IMR-90 (cell line): ENCODE results near the gene PRAMEF33. TPM values are rescaled to one million over a fixed set of nuclear protein-coding genes. Genes with fewer than 3 reads are reported as not detected.
"Not testable (repeated sequence)": the region's sequence is repeated elsewhere in the genome, so short reads cannot be mapped to it uniquely, and the experiment has no call there.

Source experiments
- ATAC-seq: fragments of 200-7000 bp; cut with Tn5 transposase; 2 replicates; pipeline ENCODE4 v1.9.1; 2020; ENCODE audit warnings: low read depth, mild to moderate bottlenecking, moderate library complexity
- BruUV-seq: library from RNA; stranded (reverse); fragments of 400-500 nt; replicated peaks from 2 replicates; lab custom pipeline; 2021; lab: Mats Ljungman, UMichigan
- CTCF ChIA-PET: fragments of 300-600 bp; formaldehyde crosslinking; extraction: SDS; loops from one replicate; lab custom pipeline; 2021; ENCODE audit warnings: antibody characterized with exemption; lab: Yijun Ruan, JAX
- POLR2A ChIA-PET: fragments of 300-600 bp; sonication (Branson Sonifier 250); formaldehyde crosslinking; loops from one replicate; lab custom pipeline; 2022; ENCODE audit warnings: antibody characterized with exemption; ENCODE audit not compliant: unreplicated experiment; lab: Charles Lee
- DNase-seq: peaks from one replicate; pipeline ENCODE4 v3.0.0; 2013
- H2AFZ ChIP-seq: replicated peaks from 2 replicates; pipeline ENCODE3; 2013; ENCODE audit warnings: low read length, mild to moderate bottlenecking; ENCODE audit not compliant: poor library complexity
- H2AK5ac ChIP-seq: 2 replicates; pipeline ENCODE4 v1.6.1; 2013; ENCODE audit warnings: low read depth, low read length, inconsistent platforms
- H2AK9ac ChIP-seq: replicated peaks from 2 replicates; pipeline ENCODE3; 2013; ENCODE audit warnings: mild to moderate bottlenecking, low read depth, low read length, moderate library complexity; ENCODE audit not compliant: poor library complexity
- H2BK120ac ChIP-seq: 2 replicates; pipeline ENCODE4 v1.6.1; 2013; ENCODE audit warnings: low read depth, low read length, inconsistent platforms
- H2BK15ac ChIP-seq: 3 replicates; pipeline ENCODE4 v1.6.1; 2013; ENCODE audit warnings: low read depth, low read length, inconsistent platforms
- H2BK20ac ChIP-seq: 2 replicates; pipeline ENCODE4 v1.6.1; 2013; ENCODE audit warnings: low read depth, mild to moderate bottlenecking, inconsistent platforms, low read length, moderate library complexity
- H2BK5ac ChIP-seq: 2 replicates; pipeline ENCODE4 v1.6.1; 2013; ENCODE audit warnings: mild to moderate bottlenecking, low read depth, low read length, inconsistent platforms; ENCODE audit not compliant: poor library complexity, severe bottlenecking
- H3K14ac ChIP-seq: replicated peaks from 2 replicates; pipeline ENCODE4 v1.6.1; 2013; ENCODE audit warnings: low read depth, low read length, inconsistent platforms
- H3K18ac ChIP-seq: 2 replicates; pipeline ENCODE4 v1.6.1; 2013; ENCODE audit warnings: low read depth, low read length, control low read depth
- H3K23ac ChIP-seq: 2 replicates; pipeline ENCODE4 v1.6.1; 2013; ENCODE audit warnings: low read depth, low read length, inconsistent platforms
- H3K27ac ChIP-seq: 2 replicates; pipeline ENCODE4 v1.5.1; 2013; ENCODE audit warnings: mild to moderate bottlenecking, control low read depth, low read length; ENCODE audit not compliant: insufficient read depth
- H3K27me3 ChIP-seq: 2 replicates; pipeline ENCODE4 v1.6.1; 2013; ENCODE audit warnings: low read length; ENCODE audit not compliant: control insufficient read depth, insufficient read depth
- H3K36me3 ChIP-seq: 2 replicates; pipeline ENCODE4 v1.6.1; 2013; ENCODE audit warnings: low read length, mixed read lengths; ENCODE audit not compliant: control insufficient read depth, insufficient read depth
- H3K4ac ChIP-seq: 2 replicates; pipeline ENCODE4 v1.6.1; 2013; ENCODE audit warnings: low read depth, low read length, inconsistent platforms
- H3K4me1 ChIP-seq: 2 replicates; pipeline ENCODE4 v1.6.1; 2013; ENCODE audit warnings: low read length, mixed read lengths; ENCODE audit not compliant: control insufficient read depth, insufficient read depth
- H3K4me2 ChIP-seq: 2 replicates; pipeline ENCODE4 v1.6.1; 2013; ENCODE audit warnings: low read depth, mild to moderate bottlenecking, control low read depth, low read length, moderate library complexity
- H3K4me3 ChIP-seq: 2 replicates; pipeline ENCODE4 v1.5.1; 2013; ENCODE audit warnings: low read depth, mild to moderate bottlenecking, control low read depth, low read length, moderate library complexity; ENCODE audit not compliant: insufficient read depth
- H3K56ac ChIP-seq: 2 replicates; pipeline ENCODE4 v1.6.1; 2013; ENCODE audit warnings: low read length, inconsistent platforms; ENCODE audit not compliant: insufficient read depth; ENCODE audit errors: extremely low read depth
- H3K79me1 ChIP-seq, 2 experiments: 2 replicates each; pipeline ENCODE4 v1.6.1; 2013; ENCODE audit warnings: low read length in 2 of 2, inconsistent platforms in 1 of 2, low read depth in 1 of 2
- H3K9ac ChIP-seq: 2 replicates; pipeline ENCODE4 v1.6.1; 2013; ENCODE audit warnings: low read depth, low read length, control low read depth
- H3K9me1 ChIP-seq: 2 replicates; pipeline ENCODE4 v1.6.1; 2013; ENCODE audit warnings: low read length, inconsistent platforms; ENCODE audit not compliant: insufficient read depth
- H3K9me3 ChIP-seq: 2 replicates; pipeline ENCODE4 v1.6.1; 2013; ENCODE audit warnings: low read length; ENCODE audit not compliant: control insufficient read depth, insufficient read depth
- H4K20me1 ChIP-seq: 2 replicates; pipeline ENCODE4 v1.6.1; 2013; ENCODE audit warnings: low read length, inconsistent platforms; ENCODE audit not compliant: insufficient read depth
- H4K5ac ChIP-seq: 2 replicates; pipeline ENCODE4 v1.6.1; 2013; ENCODE audit warnings: mild to moderate bottlenecking, low read depth, low read length, control low read depth
- H4K8ac ChIP-seq, 2 experiments: 2 replicates each; pipeline ENCODE4 v1.6.1; 2013; ENCODE audit warnings: low read depth in 2 of 2, low read length in 2 of 2, control low read depth in 1 of 2, inconsistent platforms in 1 of 2
- H4K91ac ChIP-seq: 2 replicates; pipeline ENCODE4 v1.6.1; 2013; ENCODE audit warnings: low read depth, low read length, inconsistent platforms; ENCODE audit not compliant: insufficient read depth
- WGBS, 2 experiments: methylation state at CpG; one replicate each; pipeline versions ENCODE4 v1.1.5 to v1.1.7; 2013; ENCODE audit warnings: missing lambda C conversion rate in 2 of 2; ENCODE audit not compliant: insufficient read length in 1 of 2; ENCODE audit errors: extremely low coverage in 2 of 2; 5-methylcytosine and 5-hydroxymethylcytosine counted together
- dilution Hi-C: fragments of 300-500 bp; cut with HindIII; formaldehyde crosslinking; loops from one replicate; pipeline ENCODE4 v1.14.3; 2018; ENCODE audit warnings: low sequenced_read_pairs; ENCODE audit not compliant: unreplicated experiment
- in situ Hi-C: fragments of 300-500 bp; cut with MboI; formaldehyde crosslinking; loops from 3 replicates; pipeline ENCODE4 v1.14.3; 2019; ENCODE audit warnings: low sequenced_read_pairs, inconsistent platforms, mixed read lengths
- intact Hi-C: fragments of 100-400 bp; cut with micrococcal nuclease; formaldehyde crosslinking; loops from 2 replicates; pipeline ENCODE4 v1.10.0; 2022
- polyA plus RNA-seq, 3 experiments: library from polyadenylated mRNA; depleted of rRNA; stranded (reverse); fragments of >200 nt; gene quantifications; 2 replicates each; pipeline ENCODE4 v1.2.3, GENCODE V29; 2012; ENCODE audit warnings: low replicate concordance in 1 of 3
- total RNA-seq: library from RNA; depleted of rRNA; stranded (reverse); fragments of >200 nt; gene quantifications from 2 replicates; pipeline ENCODE4 v1.2.3, GENCODE V29; 2012

PRAMEF33 gene
- total and polyA plus RNA-seq, 2 of the 4 experiments (the other 2 are of a cell fraction), result not detected

GRCh38 chr1:13298699-13299098, 4.6 kb upstream of the PRAMEF33 start:
- H3K9me1 ChIP-seq, H3K18ac ChIP-seq, H3K9ac ChIP-seq, POLR2A ChIA-PET, H2BK20ac ChIP-seq, CTCF ChIA-PET, H4K91ac ChIP-seq, H3K27ac ChIP-seq, H4K8ac ChIP-seq, H3K4ac ChIP-seq, H4K20me1 ChIP-seq, ATAC-seq, H3K4me1 ChIP-seq, intact Hi-C loops, H3K56ac ChIP-seq, H2AK5ac ChIP-seq, H4K5ac ChIP-seq, H2BK120ac ChIP-seq, H2AK9ac ChIP-seq, BruUV-seq, H3K9me3 ChIP-seq, DNase-seq, H2BK5ac ChIP-seq, H3K14ac ChIP-seq, dilution Hi-C loops, H3K4me3 ChIP-seq, in situ Hi-C loops, H2BK15ac ChIP-seq, H3K79me1 ChIP-seq, H3K27me3 ChIP-seq, H3K36me3 ChIP-seq, H2AFZ ChIP-seq, H3K4me2 ChIP-seq, H3K23ac ChIP-seq: not testable (repeated sequence)
- no CpG with 5 or more reads among the region's 27 CpGs for WGBS, 2 experiments

GRCh38 chr1:13302197-13302596, 1.1 kb upstream of the PRAMEF33 start:
- H3K4me2 ChIP-seq, H2BK15ac ChIP-seq, POLR2A ChIA-PET, H3K4ac ChIP-seq, H4K8ac ChIP-seq, H3K18ac ChIP-seq, intact Hi-C loops, H2BK5ac ChIP-seq, H3K9me1 ChIP-seq, H3K56ac ChIP-seq, ATAC-seq, H2AK9ac ChIP-seq, H2BK120ac ChIP-seq, H3K36me3 ChIP-seq, H3K27me3 ChIP-seq, H4K91ac ChIP-seq, H3K9me3 ChIP-seq, H2AFZ ChIP-seq, H3K23ac ChIP-seq, H3K4me3 ChIP-seq, H3K14ac ChIP-seq, dilution Hi-C loops, in situ Hi-C loops, H3K9ac ChIP-seq, H2AK5ac ChIP-seq, H3K79me1 ChIP-seq, BruUV-seq, H4K20me1 ChIP-seq, CTCF ChIA-PET, H3K27ac ChIP-seq, H4K5ac ChIP-seq, DNase-seq, H3K4me1 ChIP-seq, H2BK20ac ChIP-seq: not testable (repeated sequence)
